Measurements from ENCODE around the gene CLEC16A.

GRCh38 chr16:10918294-10919002, 25.9 kb upstream of the CLEC16A start:
- no peak for TF ChIP-seq POLR2A (IDR thresholded peaks at IDR 0.05; ENCODE audit: low read length)
- TF ChIP-seq GATA1 (IDR thresholded peaks at IDR 0.05; ENCODE audit: low read depth, low read length) = no peak
